Renal cortical epithelial cell (primary cell): Measurements from ENCODE around the gene TRNAU1AP. TPM values are rescaled to one million over a fixed set of nuclear protein-coding genes. Genes with fewer than 3 reads are reported as not detected.

Experiments used
- DNase-seq: peaks from one replicate; pipeline ENCODE4 v3.0.0-alpha.2; 2011; ENCODE audit warnings: low read depth
- total RNA-seq: library from RNA; depleted of rRNA; stranded (reverse); fragments of >200 nt; gene quantifications from 2 replicates; pipeline ENCODE4 v1.2.3, GENCODE V29; 2014

TRNAU1AP gene
- total RNA-seq, 1 donor from 2014 or later = 24.7 TPM

- DNase-seq = no peak
These were observed 52.1 kb downstream of the TRNAU1AP start for GRCh38 chr1:28604962-28605361.

- DNase-seq = no peak
These were observed 53.9 kb downstream of the TRNAU1AP start for GRCh38 chr1:28606771-28607170.

- no peak for DNase-seq
These were observed 60.3 kb downstream of the TRNAU1AP start for GRCh38 chr1:28613175-28613574.

Other genes starting within 250 kb of the TRNAU1AP start
- 37.5 and 38.2 TPM in 2 replicates for gene MED18, start 224.0 kb upstream of the TRNAU1AP start, total RNA-seq
- 9.0 and 29.0 TPM in 2 replicates for gene PHACTR4, start 183.3 kb upstream of the TRNAU1AP start, total RNA-seq
- gene RCC1, start 47.0 kb upstream of the TRNAU1AP start, total RNA-seq = 64.5 and 87.0 TPM in 2 replicates
- 49.0 and 241 TPM in 2 replicates for gene RAB42, start 39.2 kb downstream of the TRNAU1AP start, total RNA-seq
- gene TAF12, start 90.0 kb downstream of the TRNAU1AP start, total RNA-seq = 29.2 and 46.7 TPM in 2 replicates
- gene RNU11, start 95.5 kb downstream of the TRNAU1AP start, total RNA-seq = not detected in 2 replicates
- gene GMEB1, start 115.7 kb downstream of the TRNAU1AP start, total RNA-seq = 8.7 and 12.9 TPM in 2 replicates
- 114 and 122 TPM in 2 replicates for gene YTHDF2, start 183.9 kb downstream of the TRNAU1AP start, total RNA-seq